ENCODE measurements around the gene STARD3. TPM values are rescaled to one million over a fixed set of nuclear protein-coding genes. Genes with fewer than 3 reads are reported as not detected.

The STARD3 gene
- total and polyA plus RNA-seq, 2 of the 13 experiments (the other 11 are each of a cell fraction or from before 2014, with no cell fraction given): 34.6 to 100 TPM

- no peak for TF ChIP-seq PLRG1 (conservative IDR thresholded peaks at IDR 0.05)
- TF ChIP-seq, protein P1, sequence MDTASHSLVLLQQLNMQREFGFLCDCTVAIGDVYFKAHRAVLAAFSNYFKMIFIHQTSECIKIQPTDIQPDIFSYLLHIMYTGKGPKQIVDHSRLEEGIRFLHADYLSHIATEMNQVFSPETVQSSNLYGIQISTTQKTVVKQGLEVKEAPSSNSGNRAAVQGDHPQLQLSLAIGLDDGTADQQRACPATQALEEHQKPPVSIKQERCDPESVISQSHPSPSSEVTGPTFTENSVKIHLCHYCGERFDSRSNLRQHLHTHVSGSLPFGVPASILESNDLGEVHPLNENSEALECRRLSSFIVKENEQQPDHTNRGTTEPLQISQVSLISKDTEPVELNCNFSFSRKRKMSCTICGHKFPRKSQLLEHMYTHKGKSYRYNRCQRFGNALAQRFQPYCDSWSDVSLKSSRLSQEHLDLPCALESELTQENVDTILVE (CRISPR knock-in tag; IDR thresholded peaks at IDR 0.05): peak; percentile 82; the same call in 1 of the 2 replicates
- no peak for TF ChIP-seq DPF2 (CRISPR knock-in tag; IDR thresholded peaks at IDR 0.05; ENCODE audit: borderline replicate concordance, low read depth)
- TF ChIP-seq ZFP90 (CRISPR knock-in tag; IDR thresholded peaks at IDR 0.05; ENCODE audit: borderline replicate concordance): peak; percentile 63; the same call in 1 of the 2 replicates
- no peak for TF ChIP-seq GABPA (IDR thresholded peaks at IDR 0.05; ENCODE audit: low read depth, low read length)
- no peak for TF ChIP-seq GABPA (CRISPR knock-in tag; IDR thresholded peaks at IDR 0.05; ENCODE audit: low read depth)
- no peak for TF ChIP-seq KDM6A (CRISPR knock-in tag; IDR thresholded peaks at IDR 0.05; ENCODE audit: low read depth)
- peak; percentile 36; the same call in 1 of the 2 replicates for TF ChIP-seq SP4 (CRISPR knock-in tag; IDR thresholded peaks at IDR 0.05)
- no peak for TF ChIP-seq TBP (CRISPR knock-in tag; IDR thresholded peaks at IDR 0.05)
- TF ChIP-seq ZNF143 (CRISPR knock-in tag; IDR thresholded peaks at IDR 0.05): peak; percentile 41; the same call in 1 of the 2 replicates
- TF ChIP-seq MAFG (CRISPR knock-in tag; IDR thresholded peaks at IDR 0.05): no peak
- 0 out of 2 replicates have a peak, but pooled peaks have one; percentile 38 for TF ChIP-seq ZHX1 (CRISPR knock-in tag; IDR thresholded peaks at IDR 0.05; ENCODE audit: low read depth)
- TF ChIP-seq CREBL2 (CRISPR knock-in tag; IDR thresholded peaks at IDR 0.05; ENCODE audit: borderline replicate concordance): no peak
- peak; percentile 72; the same call in 1 of the 2 replicates for TF ChIP-seq LRRFIP1 (CRISPR knock-in tag; conservative IDR thresholded peaks at IDR 0.05)
- no peak for TF ChIP-seq SNAPC5 (CRISPR knock-in tag; IDR thresholded peaks at IDR 0.05; ENCODE audit: borderline replicate concordance)
- TF ChIP-seq, protein P2, sequence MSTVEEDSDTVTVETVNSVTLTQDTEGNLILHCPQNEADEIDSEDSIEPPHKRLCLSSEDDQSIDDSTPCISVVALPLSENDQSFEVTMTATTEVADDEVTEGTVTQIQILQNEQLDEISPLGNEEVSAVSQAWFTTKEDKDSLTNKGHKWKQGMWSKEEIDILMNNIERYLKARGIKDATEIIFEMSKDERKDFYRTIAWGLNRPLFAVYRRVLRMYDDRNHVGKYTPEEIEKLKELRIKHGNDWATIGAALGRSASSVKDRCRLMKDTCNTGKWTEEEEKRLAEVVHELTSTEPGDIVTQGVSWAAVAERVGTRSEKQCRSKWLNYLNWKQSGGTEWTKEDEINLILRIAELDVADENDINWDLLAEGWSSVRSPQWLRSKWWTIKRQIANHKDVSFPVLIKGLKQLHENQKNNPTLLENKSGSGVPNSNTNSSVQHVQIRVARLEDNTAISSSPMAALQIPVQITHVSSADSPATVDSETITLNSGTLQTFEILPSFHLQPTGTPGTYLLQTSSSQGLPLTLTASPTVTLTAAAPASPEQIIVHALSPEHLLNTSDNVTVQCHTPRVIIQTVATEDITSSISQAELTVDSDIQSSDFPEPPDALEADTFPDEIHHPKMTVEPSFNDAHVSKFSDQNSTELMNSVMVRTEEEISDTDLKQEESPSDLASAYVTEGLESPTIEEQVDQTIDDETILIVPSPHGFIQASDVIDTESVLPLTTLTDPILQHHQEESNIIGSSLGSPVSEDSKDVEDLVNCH (CRISPR knock-in tag; IDR thresholded peaks at IDR 0.05): no peak
- no peak for TF ChIP-seq ZNF30 (CRISPR knock-in tag; IDR thresholded peaks at IDR 0.05)
These were observed 15.2 kb upstream of the STARD3 start (continued) for GRCh38 chr17:39621523-39622379.

Data from HepG2 (cell line).